ENCODE data around the gene RMDN2.

- TF ChIP-seq CTCF (IDR thresholded peaks at IDR 0.05; ENCODE audit: borderline replicate concordance, extremely low read depth, low read length, poor library complexity, severe bottlenecking), result no peak
- no peak for TF ChIP-seq EZH2 (IDR thresholded peaks at IDR 0.05; ENCODE audit: borderline replicate concordance, low read depth, low read length, severe bottlenecking)
These were observed 62.1 kb downstream of the RMDN2 start for GRCh38 chr2:37987098-37987775.
